Neural crest cell (in vitro differentiated cells): ENCODE results near the gene PAX7. TPM values are rescaled to one million over a fixed set of nuclear protein-coding genes. Genes with fewer than 3 reads are reported as not detected.
A peak's percentile ranks its signal among the peaks of the same experiment; 100 is the strongest.

ENCODE experiments used
- DNase-seq: peaks from one replicate; pipeline ENCODE4 v3.0.0; 2021; ENCODE audit warnings: low read depth, mixed read lengths, low spot score
- H3K27ac Mint-ChIP-seq: one replicate; pipeline ENCODE4 v1.8.0; 2021; ENCODE audit warnings: mild to moderate bottlenecking, mixed read lengths; ENCODE audit not compliant: unreplicated experiment
- H3K27me3 Mint-ChIP-seq: 2 replicates; pipeline ENCODE4 v1.8.0; 2021; ENCODE audit warnings: low read depth, mild to moderate bottlenecking, mixed read lengths
- H3K36me3 Mint-ChIP-seq: 2 replicates; pipeline ENCODE4 v1.8.0; 2021; ENCODE audit warnings: low read depth, mild to moderate bottlenecking, mixed read lengths
- H3K4me1 Mint-ChIP-seq: 2 replicates; pipeline ENCODE4 v1.8.0; 2021; ENCODE audit warnings: mixed read lengths
- H3K4me3 Mint-ChIP-seq: one replicate; pipeline ENCODE4 v1.8.0; 2021; ENCODE audit warnings: mild to moderate bottlenecking, mixed read lengths
- H3K9me3 Mint-ChIP-seq: 2 replicates; pipeline ENCODE4 v1.8.0; 2021; ENCODE audit warnings: mixed read lengths
- total RNA-seq: library from RNA; stranded (reverse); gene quantifications from 2 replicates; pipeline ENCODE4 v1.2.1, GENCODE V29; 2021
- TF ChIP-seq, protein P1 (sequence below): fragments of 200-600 bp; sonication (generic); conservative IDR thresholded peaks from 2 replicates; pipeline ENCODE4 v1.5.0; 2021; ENCODE audit warnings: antibody characterized with exemption, mild to moderate bottlenecking

The PAX7 gene
- total RNA-seq, 1 donor from 2014 or later: 10.9 TPM

DNA sequence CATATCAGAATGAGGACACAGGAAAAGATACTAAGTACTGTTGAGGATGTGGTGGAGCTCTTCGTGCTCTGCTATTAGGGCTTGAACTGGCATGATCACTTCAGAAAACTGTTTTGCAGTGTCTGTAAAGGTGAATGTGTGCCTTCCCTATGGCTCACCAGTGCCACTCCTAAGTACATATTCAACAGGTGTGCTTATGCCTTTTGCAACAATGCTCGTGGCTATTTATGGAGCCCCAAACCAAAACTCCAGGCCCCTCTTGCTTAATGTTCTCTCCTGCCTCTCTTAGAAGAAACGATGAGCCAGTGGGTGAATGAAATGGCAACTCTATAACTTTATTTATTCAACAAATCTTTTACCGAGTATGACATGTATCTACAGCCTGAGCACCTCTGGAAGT, 158.6 kb downstream of the PAX7 start:
- peaks cover 7% of the 10 kb centered on the region for H3K4me1 Mint-ChIP-seq
- H3K36me3 Mint-ChIP-seq: no peaks in the 10 kb centered on the region
- DNase-seq: no peak
- H3K27me3 Mint-ChIP-seq: peaks cover 56% of the 10 kb centered on the region
- H3K9me3 Mint-ChIP-seq: no peaks in the 10 kb centered on the region
- no peak overlapping the region for H3K4me3 Mint-ChIP-seq
- TF ChIP-seq, protein P1, sequence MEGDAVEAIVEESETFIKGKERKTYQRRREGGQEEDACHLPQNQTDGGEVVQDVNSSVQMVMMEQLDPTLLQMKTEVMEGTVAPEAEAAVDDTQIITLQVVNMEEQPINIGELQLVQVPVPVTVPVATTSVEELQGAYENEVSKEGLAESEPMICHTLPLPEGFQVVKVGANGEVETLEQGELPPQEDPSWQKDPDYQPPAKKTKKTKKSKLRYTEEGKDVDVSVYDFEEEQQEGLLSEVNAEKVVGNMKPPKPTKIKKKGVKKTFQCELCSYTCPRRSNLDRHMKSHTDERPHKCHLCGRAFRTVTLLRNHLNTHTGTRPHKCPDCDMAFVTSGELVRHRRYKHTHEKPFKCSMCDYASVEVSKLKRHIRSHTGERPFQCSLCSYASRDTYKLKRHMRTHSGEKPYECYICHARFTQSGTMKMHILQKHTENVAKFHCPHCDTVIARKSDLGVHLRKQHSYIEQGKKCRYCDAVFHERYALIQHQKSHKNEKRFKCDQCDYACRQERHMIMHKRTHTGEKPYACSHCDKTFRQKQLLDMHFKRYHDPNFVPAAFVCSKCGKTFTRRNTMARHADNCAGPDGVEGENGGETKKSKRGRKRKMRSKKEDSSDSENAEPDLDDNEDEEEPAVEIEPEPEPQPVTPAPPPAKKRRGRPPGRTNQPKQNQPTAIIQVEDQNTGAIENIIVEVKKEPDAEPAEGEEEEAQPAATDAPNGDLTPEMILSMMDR: no peak
- no peak overlapping the region for H3K27ac Mint-ChIP-seq

DNA sequence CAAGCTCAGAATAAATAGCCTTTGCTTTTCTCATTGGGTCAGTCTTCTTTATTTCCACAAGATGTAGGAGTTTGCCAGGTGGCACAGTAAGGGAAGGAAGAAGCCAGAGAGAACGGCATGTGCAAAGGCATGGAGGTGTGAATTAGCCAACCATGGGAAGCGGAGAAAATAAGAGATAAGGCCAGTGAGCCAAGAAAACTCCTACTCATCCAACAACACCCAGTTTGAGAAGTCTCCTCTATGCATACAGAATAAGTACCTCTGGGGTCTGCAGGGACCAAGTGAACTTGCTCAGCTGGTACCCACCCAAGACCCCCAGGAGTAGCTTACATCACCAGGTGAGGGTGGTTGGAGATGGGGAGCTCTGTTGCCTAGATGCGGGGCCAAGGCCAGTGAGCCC, 162.1 kb downstream of the PAX7 start:
- no peak overlapping the region for H3K27ac Mint-ChIP-seq
- H3K36me3 Mint-ChIP-seq: no peaks in the 10 kb centered on the region
- H3K4me3 Mint-ChIP-seq: no peak overlapping the region
- H3K27me3 Mint-ChIP-seq: peaks cover 37% of the 10 kb centered on the region
- DNase-seq: no peak
- H3K4me1 Mint-ChIP-seq: no peaks in the 10 kb centered on the region
- H3K9me3 Mint-ChIP-seq: no peaks in the 10 kb centered on the region
- TF ChIP-seq, protein P1: no peak

DNA sequence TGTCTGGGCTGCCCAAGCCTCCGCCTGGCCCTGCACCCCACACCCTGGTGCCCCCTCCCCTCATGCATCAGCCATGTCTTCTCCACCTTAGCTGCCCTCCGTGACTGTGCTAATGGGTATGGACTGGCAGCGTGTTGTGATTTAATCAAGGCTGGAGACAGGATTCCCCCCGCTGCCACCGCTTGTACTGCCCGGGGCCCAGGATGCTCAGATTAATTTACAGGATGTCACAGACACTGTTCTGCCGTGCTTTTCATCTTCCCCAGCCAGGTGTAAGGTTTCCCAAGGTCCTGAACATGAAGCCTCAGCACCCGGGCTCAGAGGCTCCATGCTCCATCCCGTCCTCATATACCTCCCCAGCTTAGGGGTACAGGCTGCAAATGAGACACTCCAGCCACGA, 162.5 kb downstream of the PAX7 start:
- peaks cover 35% of the 10 kb centered on the region for H3K27me3 Mint-ChIP-seq
- H3K36me3 Mint-ChIP-seq: no peaks in the 10 kb centered on the region
- H3K27ac Mint-ChIP-seq: no peak overlapping the region
- no peaks in the 10 kb centered on the region for H3K9me3 Mint-ChIP-seq
- DNase-seq: no peak
- no peaks in the 10 kb centered on the region for H3K4me1 Mint-ChIP-seq
- H3K4me3 Mint-ChIP-seq: no peak overlapping the region
- TF ChIP-seq, protein P1: no peak

DNA sequence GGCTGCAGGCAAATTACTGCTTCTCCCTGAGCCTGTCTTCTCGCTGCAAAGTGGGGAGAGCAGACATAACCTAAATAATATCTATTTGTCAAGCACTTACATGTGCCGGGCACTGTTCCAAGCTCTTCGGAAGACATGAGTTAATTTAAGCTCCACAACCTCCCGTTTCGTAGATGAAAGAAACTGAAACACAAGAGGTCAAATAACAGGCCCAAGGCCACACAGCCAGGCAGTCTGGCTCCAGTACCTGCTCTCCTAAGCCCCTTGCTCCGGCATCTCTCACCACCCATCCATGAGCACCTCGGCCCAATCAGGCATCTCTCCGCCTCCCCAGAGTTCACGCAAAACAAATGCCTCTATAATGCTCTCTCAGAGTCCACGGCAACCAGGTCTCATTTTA, 163.4 kb downstream of the PAX7 start:
- no peak overlapping the region for H3K4me3 Mint-ChIP-seq
- peaks cover 32% of the 10 kb centered on the region for H3K27me3 Mint-ChIP-seq
- TF ChIP-seq, protein P1: no peak
- no peak overlapping the region for H3K27ac Mint-ChIP-seq
- no peaks in the 10 kb centered on the region for H3K9me3 Mint-ChIP-seq
- no peaks in the 10 kb centered on the region for H3K36me3 Mint-ChIP-seq
- DNase-seq: no peak
- H3K4me1 Mint-ChIP-seq: no peaks in the 10 kb centered on the region

DNA sequence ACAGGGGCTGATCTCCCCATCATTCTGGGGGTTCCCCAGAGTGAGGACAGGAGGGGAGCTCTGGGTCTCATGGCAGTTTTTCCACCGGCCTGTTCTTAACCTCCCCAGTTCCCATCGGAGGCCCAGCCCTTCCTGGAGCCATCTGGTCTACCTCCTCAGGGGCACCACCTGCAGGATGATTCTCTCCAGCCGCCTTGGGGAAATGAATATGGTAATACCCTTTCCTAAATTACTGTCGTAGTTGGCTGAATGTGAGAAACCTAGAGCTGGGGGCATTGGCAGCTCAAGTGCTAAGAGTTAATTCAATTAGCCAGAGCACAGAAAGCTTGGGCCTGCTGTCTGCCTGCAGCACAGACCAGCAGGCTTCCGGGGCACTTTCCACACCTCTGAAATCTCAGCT, 163.9 kb downstream of the PAX7 start:
- Mint-ChIP-seq H3K4me3 (no peak overlapping the region), H3K9me3 (no peaks in the 10 kb centered on the region), H3K36me3 (no peaks in the 10 kb centered on the region), H3K4me1 (no peaks in the 10 kb centered on the region), H3K27ac (no peak overlapping the region), H3K27me3 (peaks cover 27% of the 10 kb centered on the region)
- TF ChIP-seq, protein P1: peak; percentile 21
- no peak for DNase-seq
